ENCODE measurements around the gene PHLDA2. TPM values are rescaled to one million over a fixed set of nuclear protein-coding genes. Genes with fewer than 3 reads are reported as not detected.

Gene PHLDA2
- total RNA-seq, 1 donor from 2014 or later = 0.42 TPM

GRCh38 chr11:2921742-2922493 is 7.3 kb downstream of the PHLDA2 start:
- ATAC-seq (ENCODE audit: low read depth) (no peak), DNase-seq (no peak)
- POLR2A ChIA-PET = no interaction called here
- Mint-ChIP-seq H3K27ac (no peak overlapping the region), H3K36me3 (ENCODE audit: low read depth) (no peaks in the 10 kb centered on the region), H3K9me3 (no peaks in the 10 kb centered on the region), H3K4me3 (no peak overlapping the region), H3K27me3 (peaks cover 6% of the 10 kb centered on the region), H3K4me1 (no peaks in the 10 kb centered on the region)
- intact Hi-C loops (cut with micrococcal nuclease) = no loop called here
- CTCF ChIA-PET = interaction anchor here (0.6 kb wide), 1 partner anchor 150 kb away, joined by 3 read pairs; no protein-coding TSS in a partner anchor
- TF ChIP-seq CTCF (IDR thresholded peaks at IDR 0.05) = no peak

- intact Hi-C loops (cut with micrococcal nuclease) = no loop called here
- Mint-ChIP-seq H3K9me3 (no peaks in the 10 kb centered on the region), H3K27ac (no peak overlapping the region), H3K27me3 (peaks cover under 1% of the 10 kb centered on the region), H3K4me1 (no peaks in the 10 kb centered on the region), H3K4me3 (no peak overlapping the region), H3K36me3 (ENCODE audit: low read depth) (no peaks in the 10 kb centered on the region)
- no peak for DNase-seq
- POLR2A ChIA-PET = no interaction called here
- TF ChIP-seq CTCF (IDR thresholded peaks at IDR 0.05) = no peak
- CTCF ChIA-PET = interaction anchor here (0.8 kb wide), 1 partner anchor 9 kb away, joined by 5 read pairs; no protein-coding TSS in a partner anchor
- no peak for ATAC-seq (ENCODE audit: low read depth)
Observed at GRCh38 chr11:2921261-2921660, 8.0 kb downstream of the PHLDA2 start.

- intact Hi-C loops (cut with micrococcal nuclease) = no loop called here
- Mint-ChIP-seq H3K4me1 (no peaks in the 10 kb centered on the region), H3K27ac (no peak overlapping the region), H3K27me3 (no peaks in the 10 kb centered on the region), H3K9me3 (no peaks in the 10 kb centered on the region), H3K36me3 (ENCODE audit: low read depth) (no peaks in the 10 kb centered on the region), H3K4me3 (no peak overlapping the region)
- no peak for TF ChIP-seq CTCF (IDR thresholded peaks at IDR 0.05)
- ATAC-seq (ENCODE audit: low read depth) = no peak
- no peak for DNase-seq
- ChIA-PET POLR2A (no interaction called here), CTCF (no interaction called here)
Observed at GRCh38 chr11:2920343-2920742, 8.9 kb downstream of the PHLDA2 start.

GRCh38 chr11:2919837-2920236 is 9.4 kb downstream of the PHLDA2 start:
- Mint-ChIP-seq H3K36me3 (ENCODE audit: low read depth) (no peaks in the 10 kb centered on the region), H3K4me1 (no peaks in the 10 kb centered on the region), H3K4me3 (no peak overlapping the region), H3K27ac (no peak overlapping the region), H3K27me3 (no peaks in the 10 kb centered on the region), H3K9me3 (no peaks in the 10 kb centered on the region)
- TF ChIP-seq CTCF (IDR thresholded peaks at IDR 0.05) = no peak
- ATAC-seq (ENCODE audit: low read depth) = no peak
- intact Hi-C loops (cut with micrococcal nuclease) = no loop called here
- ChIA-PET POLR2A (no interaction called here), CTCF (no interaction called here)
- no peak for DNase-seq

GRCh38 chr11:2919188-2919587 is 10.0 kb downstream of the PHLDA2 start:
- H3K4me1 Mint-ChIP-seq = peaks cover under 1% of the 10 kb centered on the region

More at GRCh38 chr11:2919188-2919587, 10.0 kb downstream of the PHLDA2 start:
- H3K9me3 Mint-ChIP-seq = no peaks in the 10 kb centered on the region
- no peak for TF ChIP-seq CTCF (IDR thresholded peaks at IDR 0.05)
- POLR2A ChIA-PET = no interaction called here
- intact Hi-C loops (cut with micrococcal nuclease) = no loop called here
- CTCF ChIA-PET = interaction anchor here (0.8 to 0.9 kb wide), 2 partner anchors 11 to 457 kb away, joined by 3 read pairs; no protein-coding TSS in a partner anchor
- DNase-seq = no peak
- ATAC-seq (ENCODE audit: low read depth) = no peak
- H3K27ac Mint-ChIP-seq = no peak overlapping the region
- no peak overlapping the region for H3K4me3 Mint-ChIP-seq
- H3K36me3 Mint-ChIP-seq (ENCODE audit: low read depth) = no peaks in the 10 kb centered on the region
- no peaks in the 10 kb centered on the region for H3K27me3 Mint-ChIP-seq

Measured in activated B cell treated with CpG ODN at 0.5 μM for 24 hours (primary cell).